Colon (tissue), 2 donors: Measurements from ENCODE around the gene TSSC4.

Source experiments
- FAIRE-seq: peaks from 2 replicates; lab custom pipeline; 2012; peaks lifted over from hg19 to GRCh38; lab: Jason Lieb, UNC
- donor health status: control.
- donor health status: control.

Gene TSSC4

DNA sequence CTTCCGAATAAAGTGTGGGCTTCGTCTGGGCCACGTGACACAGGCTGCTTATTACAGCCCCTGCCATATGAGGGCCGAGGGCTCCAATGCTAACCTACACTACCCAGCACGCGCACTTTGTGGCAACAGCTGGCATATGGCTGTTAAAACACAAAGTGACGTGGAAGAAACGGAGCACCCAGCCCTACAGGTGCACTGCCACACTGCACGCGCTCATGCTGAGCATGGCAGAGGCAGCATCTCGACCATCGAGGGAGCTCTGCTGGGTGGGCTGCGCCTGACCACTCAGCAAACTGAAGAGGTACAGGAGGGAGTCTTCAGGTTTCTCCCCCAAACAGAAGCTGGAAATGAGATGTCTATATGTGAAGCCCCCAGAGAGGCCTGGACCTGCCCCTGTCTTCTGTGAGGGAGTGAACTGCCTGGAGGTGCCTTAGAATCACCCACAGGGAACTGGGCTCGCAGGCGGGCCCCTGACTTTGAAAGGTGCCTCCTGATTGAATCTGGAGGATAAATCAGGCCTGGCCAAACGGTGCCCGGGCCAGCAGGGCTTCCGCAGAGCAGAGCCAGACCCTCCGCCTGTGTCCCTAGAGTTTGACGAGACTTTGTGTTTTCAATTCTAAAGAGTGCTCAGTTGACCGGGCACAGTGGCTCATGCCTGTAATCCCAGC, 18.3 kb downstream of the TSSC4 start:
- no peak for FAIRE-seq

DNA sequence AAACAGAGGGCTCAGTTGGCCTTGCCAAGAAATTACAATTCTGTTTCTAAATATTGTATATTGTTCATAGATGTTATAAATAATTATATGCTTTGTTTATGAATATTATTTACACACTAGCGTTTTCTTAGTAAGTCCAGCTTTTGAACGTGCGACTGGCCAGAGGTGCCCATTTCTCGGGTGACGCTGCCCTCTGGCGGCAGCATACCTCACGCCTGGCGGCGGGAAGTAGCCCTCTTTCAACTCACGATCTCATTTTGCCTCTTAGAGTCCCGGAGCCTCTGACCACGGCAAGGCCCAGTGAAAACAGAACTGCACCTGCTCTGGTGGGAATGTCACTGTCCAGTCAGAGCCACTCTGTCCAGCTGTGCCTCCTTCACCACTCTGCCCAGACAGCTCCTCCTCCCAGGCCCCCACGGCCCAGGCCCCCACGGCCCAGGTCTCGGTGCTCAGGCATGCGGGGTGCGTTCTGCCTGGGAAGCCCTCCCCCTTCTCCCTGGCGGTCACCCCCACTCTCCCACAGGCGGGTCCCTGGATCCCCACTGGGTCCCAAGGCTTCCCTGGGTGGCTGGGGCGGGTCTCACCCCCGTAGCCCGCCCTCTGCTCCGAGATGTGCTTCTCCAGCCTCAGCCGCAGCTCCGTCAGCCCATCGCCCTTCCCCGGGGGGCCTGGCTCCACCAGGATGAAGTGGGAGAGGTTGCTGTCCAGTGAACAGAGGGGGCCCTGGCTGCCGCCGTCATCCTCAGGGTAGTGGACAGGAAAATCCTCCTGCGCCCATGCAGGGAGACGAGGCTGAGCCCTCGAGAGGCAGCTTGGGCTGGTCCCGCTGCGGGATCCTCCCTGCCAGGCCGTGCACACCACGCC, 19.3 kb downstream of the TSSC4 start:
- FAIRE-seq, result no peak

DNA sequence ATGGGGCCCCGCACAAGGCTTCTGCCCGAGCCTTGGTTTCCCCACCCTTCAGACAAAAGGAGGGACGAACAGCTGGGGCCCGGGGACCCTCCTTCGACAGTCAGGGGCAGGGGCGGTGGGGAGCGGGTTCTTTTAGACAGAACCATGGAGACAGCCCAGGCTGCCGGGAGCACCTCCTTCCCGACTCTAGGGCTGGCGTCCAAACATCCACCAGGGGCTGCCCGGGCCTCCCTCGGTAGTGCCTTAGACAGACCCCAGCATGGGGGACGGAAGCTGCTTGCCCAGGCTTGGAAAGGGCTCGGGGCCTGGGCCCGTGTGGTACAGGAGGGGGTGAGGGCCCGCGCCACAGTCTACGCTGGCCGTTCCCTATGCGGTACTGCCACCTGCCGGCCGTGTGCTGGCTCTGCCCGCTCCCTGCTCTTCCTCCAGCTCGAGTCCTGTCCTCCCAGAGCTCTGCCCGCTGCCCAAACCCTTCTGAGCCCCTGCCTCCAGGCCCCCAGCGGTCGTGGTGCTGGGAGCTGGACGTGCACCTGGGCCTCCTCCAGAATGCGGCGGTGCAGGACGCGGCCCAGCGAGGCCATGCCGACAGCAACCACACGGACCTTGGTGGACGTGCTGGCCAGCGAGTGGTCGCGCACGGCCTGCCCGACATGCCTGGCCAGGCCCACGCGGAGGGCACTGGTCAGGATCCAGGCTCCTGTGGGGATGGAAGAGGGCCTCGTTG, 20.1 kb downstream of the TSSC4 start:
- no peak for FAIRE-seq

DNA sequence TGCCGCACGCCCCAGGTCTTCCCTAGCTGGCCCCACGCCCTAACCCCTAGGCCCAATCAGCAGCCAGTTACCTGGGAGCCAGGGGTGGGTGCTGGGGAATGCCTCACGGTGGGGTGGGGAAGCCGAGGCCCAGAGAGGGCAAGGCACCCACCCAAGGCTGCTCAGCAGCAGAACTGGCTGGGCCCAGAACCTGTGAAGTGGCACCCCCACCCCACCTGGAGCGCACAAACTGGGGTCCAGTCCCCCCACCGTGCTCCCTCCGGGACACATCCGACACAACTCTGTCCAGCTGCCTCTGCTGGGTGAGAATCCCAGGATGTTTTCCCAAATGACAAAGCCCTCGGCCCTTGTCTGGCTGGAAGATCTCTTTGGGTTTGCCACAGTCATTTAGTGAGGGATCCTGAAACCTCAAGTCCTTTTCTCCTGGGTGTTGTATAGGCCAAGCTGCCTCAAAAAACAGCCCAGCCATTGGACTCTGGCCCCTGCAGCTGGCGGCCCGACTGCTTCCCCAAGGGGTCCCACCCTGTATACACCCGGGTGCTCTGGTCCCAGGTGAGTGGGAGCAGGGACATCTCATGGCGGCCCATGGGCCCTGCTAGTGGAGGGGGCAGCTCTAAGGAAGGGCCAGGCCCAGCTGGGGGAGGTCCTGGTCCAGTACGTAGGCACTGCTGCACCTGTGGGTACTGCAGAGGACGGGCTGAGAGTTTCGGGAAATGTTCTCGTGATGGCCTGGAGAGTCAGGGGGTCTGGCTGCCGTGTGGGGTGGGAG, 20.9 kb downstream of the TSSC4 start:
- FAIRE-seq, result no peak

DNA sequence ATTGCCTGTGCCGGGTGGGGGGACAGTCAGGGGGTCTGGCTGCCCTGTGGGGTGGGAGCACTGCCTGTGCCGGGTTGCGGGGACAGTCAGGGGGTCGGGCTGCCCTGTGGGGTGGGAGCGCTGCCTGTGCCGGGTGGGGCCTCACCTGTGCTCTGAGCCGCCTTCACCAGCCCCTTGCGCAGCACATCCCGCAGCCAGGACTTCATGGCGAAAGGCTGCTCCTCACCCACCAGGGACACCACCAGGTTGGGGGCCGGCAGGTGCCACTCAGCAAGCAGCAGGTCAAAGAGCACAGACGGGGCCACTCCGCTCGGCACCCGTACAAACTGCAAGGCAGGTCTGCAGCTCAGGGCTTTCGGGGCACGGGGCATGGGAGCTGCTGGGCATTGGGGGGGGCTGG, 21.4 kb downstream of the TSSC4 start:
- no peak for FAIRE-seq

DNA sequence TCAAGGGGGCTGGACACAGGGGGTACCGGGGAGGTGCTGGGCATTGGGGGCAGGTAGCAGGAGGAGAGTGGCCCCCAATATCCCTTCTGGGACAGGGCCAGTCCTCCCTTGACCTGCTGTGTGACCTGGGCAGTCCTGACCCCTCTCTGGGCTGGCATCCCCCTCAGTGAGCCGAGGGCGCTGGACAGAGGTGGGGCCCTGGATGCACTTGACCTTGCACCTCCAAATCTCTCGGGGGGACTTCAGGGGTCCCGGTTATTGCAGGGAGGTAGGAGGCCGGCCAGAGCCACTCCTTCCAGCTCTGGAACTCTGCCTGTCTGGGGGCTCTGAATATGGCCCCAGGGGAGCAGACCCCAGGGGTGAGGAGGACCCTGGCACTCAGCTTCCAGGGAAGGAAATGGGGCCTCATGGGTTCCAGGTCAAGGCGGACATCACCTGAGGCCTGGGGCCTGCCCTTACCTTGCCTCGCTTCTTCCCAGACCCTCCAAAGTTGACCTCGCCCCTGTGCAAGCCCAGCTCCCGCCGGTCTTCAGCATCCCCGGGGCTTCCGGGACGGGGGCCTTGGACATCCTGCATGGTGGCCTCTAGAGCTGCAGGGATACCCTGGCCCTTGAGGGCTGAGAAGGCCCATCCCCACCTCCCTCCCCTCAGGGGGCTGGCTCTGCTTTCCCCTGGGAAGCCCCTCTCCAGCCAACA, 22.1 kb downstream of the TSSC4 start:
- FAIRE-seq, result no peak

DNA sequence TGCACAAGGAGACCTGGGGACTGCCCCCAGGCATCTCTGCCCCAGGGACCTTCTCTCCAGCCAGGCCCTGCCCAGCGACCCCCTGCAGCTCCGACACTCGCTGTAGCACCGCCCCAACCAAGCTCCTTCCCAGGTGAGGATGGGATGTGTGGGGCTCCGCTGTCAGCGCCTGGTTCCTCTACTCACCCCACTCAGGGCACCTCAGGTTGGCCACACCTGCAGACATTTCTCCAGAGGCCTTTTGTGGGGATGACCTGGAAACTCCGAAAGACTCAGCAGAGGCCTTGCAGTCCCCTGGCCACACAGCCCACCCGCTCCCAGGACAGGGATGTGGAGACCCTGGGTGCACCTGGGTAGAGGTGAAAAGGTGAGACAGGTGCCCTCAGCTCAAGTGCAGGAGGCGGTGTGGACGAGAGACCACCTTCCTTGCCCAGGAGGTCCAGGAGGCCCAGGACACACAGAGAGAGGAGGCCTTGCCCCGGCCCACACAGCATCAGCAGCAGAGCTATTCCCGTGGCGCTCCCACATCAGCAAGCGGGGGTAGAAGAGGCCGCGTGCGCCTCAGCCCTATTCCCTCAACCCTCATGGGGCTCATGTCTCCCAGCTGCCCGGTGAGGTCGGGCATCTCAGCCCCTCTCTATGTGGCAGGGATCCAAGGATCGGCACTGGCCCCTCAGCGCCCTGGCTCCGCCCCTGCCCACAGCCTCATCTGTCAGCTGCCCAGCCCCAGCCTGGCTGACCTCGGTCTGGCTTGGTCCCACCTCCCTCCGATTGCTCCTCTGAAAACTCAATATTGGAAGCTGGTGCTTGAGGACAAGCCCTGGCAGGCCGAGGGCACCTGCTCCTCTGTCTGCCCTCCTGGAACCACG, 22.8 kb downstream of the TSSC4 start:
- FAIRE-seq, result no peak

DNA sequence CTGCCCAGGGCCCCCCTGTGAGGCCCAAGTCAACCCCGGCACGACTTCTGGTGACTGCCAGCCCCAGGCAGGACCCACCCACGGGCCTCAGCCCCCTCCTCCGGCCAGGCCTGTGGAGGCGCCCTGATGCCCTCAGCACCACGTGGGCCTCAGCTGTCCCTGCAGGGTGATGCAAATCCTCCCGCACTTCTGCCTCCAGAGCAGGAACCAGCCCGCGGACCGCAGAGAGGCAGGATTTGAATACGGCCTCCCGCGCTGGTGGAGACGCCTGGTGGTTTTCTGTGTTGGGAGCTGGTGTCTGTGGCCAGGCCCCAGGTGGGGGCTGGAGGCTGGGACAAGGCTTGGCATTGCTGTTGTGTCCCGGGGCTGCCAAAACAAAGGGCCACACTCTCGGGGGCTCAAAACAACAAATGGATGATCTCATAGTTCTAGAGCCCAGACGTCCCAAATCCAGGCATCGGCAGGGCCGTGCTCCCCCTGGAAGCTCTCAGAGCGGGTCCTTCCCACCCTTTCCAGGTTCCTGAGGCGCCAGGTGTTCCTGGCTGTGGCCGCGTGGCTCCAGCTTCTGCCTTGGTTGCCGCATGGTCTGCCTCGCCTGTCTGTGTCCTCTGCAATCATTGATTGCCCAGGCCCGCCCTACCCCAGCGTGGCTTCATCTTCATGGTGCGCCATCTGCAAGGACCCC, 24.4 kb downstream of the TSSC4 start:
- no peak for FAIRE-seq

DNA sequence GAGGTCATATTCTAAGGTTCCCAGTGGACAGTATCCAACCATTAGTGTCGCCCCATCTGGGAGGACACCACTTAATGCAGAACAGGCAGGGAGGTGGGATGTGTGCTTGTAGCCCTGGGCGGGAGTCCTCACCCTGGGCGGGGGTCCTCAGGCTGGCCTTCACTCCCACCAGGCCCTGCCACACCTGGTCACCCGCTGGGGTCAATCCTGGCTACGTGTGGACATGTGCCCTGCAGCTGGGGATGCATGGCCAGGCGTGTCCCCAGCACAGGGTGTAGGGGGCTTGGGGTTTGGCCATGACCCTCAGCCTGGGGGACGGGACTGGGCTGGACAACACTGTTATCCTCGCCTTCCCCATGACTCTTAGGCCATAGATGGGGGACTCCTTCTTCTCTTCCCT, 25.0 kb downstream of the TSSC4 start:
- FAIRE-seq, result no peak

DNA sequence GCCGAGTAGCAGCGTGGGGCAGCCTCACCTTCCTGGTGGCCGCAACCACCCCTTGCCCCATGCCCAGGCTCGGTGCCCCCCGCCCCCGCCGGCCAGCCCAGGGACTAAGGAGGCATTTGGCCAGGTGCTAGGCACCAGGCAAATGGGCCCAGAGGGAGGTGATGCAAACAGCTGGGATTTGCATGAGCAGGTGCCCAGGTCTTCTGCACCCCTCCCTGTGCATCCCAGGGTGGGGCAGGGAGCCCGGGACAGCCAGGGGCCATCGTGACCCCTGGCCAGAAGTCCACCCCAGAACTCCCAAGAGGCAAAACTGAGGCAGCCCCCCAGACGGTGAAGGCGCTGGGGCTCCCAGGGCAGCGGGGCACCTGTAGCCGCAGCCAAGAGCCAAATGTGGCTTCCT, 25.7 kb downstream of the TSSC4 start:
- FAIRE-seq, result no peak

DNA sequence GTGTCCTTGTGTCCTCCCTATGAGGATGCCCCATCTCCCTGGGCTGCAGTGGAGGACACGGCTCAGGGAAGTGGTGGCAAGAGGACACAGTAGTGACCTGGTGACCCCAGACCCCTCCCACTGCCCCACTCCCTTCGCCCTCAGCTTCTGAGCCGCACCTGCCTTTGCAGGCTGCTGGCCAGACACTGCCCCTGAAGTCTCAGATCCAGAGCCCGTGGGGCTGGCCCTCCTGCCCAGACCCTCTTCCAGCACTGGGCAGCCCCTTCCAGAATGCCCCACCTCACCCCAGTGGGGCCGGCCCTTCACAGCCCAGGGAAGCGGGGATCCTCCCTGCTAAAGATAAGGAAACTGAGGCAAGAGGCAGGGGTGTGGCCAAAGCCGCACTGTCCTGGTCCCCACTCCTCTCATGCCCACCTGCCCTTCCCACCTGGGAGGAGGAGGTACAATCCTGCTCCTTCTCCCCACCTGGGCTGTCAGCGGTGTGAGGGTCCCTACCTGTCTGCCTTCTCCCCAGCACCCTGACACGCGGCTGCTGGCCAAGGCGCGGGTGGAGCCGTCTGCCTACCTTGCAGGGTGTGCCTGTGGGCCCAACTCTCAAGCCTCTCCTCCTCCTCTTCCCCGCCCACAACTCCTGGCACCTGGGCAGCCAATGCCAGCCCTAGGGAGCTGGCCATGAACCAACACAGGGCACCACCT, 26.4 kb downstream of the TSSC4 start:
- FAIRE-seq, result no peak

DNA sequence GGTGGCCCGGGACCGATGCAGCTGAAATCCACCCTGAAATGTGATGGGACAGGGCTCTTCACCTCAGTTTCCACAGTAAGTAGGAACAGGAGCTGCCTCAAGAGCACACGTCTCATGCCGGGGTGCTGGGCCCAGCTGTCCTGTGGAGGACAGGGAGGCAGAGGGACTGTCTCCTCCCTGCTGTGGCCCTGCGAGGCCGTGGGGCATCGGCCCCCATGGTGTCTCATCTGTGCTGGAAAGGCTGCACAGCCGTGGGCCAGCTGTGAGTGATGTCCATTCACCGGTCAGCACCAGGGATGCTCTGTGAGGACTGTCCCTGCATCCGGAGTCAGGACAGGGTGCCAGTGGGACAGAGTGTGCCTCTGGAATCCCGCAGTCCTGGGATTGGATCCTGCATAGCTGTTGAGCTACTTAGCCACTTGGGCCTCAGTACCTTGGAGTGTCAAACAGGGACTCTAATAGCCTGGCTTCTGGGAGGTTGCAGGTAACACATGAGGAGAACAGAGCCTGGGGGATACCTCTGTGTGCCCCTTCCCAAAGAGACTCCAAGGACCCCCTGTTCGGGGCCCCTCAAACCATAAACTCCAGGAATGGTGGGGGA, 27.3 kb downstream of the TSSC4 start:
- FAIRE-seq, result no peak

DNA sequence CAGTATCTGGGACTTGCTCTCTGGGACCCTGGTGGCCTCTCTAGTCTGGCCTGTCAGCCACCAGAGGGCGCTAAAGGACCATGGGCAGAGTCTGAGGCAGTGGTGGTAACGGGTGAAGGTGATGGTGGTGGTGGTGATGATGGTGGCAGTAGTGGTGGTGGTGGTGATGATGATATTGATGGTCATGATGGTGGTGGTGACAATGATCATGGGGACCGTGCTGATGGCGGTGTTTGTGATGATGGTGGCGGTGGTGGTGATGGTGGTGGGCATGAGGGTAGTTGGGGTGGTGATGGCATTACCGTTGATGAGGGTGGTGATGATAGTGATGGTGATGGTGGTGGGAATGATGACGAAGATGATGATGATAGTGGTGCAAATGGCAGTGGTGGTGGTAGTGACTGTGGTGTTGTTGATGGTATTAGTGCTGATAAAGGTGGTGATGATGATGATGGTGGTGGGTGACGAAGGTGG, 27.8 kb downstream of the TSSC4 start:
- FAIRE-seq, result no peak

DNA sequence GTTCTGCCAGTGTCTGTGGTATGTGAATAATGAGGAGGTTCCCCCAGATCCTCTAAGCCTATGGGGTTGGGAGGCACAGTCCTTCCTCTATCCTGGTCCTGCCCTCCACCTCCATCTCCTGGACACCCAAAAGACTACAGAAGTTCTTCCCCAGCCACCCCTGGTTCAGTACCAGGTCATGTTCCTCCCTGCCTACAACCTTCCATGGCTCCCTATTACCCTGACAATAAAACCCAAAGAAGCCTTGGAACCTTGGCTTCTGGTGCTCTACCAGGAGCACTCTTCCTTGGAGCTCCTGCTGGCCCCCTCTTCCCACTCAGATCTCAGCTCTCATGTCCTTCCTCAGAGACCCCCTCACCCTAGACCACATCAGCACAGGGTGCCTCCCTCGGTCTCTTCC, 30.8 kb downstream of the TSSC4 start:
- no peak for FAIRE-seq

DNA sequence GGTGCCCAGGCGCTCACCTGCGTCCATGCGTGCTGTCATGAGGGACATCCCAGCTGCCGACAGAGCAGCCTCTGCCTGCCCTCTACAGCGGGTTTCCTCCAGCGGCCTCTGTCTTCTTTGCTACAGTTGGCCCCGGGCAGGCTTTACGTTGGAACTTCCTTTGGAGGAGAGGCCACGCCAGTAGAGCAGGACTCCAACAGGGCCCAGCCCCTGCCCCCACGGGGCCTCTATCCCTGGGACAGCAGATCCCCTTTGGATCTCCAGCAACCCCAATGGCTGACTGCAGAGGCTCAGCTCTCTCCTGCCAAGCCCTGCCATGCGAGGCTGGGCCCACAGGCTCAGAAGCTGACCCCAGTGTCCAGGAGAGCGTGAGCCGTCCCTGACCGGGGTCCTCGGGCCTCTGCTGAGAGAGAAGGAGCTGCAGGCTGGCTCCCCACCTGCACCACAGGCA, 31.6 kb downstream of the TSSC4 start:
- no peak for FAIRE-seq

DNA sequence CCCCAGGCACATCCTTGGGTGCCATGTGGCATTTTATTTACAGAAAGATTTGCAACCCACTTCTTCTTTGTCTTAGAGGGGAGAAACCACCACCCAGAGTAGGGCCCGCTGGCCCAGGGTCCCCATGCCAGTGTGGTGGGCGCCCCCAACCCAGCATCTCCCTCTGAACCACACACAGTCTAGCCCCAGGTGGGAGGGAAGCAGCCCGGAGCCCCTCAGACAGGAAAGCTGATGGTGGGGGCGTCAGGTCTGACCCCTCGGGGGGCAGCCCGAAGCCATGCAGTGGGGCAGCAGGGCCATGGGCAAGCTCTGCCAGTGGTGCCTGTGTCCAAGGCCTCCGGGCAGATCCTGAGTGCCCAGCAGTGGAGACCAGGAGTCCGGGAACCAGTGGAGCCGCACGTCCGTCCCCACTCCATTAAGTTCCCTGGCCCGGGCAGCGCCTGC, 32.1 kb downstream of the TSSC4 start:
- FAIRE-seq, result no peak

DNA sequence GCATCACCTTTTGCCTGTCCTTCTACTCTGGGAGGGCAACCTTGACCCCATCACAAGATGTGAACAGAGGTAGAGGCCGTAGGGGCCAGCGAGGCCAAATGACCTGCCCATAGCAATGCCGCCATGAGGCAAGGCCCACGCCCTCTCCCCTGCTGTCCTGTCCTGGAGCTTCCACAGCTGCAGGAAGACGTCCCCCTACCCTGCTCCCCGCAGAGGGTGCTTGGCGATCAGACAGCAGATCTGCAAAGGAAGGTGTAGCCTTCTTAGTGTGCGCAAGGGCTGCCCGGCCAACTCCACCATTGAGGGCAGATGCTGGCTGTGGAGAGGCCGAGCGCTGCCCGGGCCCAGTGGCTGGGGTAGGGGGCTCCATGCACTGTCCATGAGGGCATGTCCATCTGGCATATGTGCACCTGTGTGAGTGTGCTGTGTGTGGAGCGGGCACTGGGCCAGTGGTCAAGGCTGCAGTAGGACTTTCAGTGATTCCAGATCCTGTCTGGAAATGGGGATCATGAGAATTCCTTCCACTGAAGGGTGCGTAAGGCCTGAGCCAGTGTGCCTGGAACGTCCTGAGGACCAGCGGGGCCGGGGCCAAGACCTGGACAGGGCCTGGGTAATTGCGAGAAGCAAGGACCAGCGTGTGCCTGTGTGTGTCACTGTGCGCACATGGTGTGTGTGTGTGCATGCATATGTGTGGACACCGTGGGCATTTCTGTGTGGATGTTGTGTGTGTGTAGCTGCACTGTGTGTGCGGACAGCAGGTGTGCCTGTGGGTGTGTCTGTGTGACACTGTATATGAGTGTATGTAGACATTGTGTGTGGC, 32.8 kb downstream of the TSSC4 start:
- no peak for FAIRE-seq

DNA sequence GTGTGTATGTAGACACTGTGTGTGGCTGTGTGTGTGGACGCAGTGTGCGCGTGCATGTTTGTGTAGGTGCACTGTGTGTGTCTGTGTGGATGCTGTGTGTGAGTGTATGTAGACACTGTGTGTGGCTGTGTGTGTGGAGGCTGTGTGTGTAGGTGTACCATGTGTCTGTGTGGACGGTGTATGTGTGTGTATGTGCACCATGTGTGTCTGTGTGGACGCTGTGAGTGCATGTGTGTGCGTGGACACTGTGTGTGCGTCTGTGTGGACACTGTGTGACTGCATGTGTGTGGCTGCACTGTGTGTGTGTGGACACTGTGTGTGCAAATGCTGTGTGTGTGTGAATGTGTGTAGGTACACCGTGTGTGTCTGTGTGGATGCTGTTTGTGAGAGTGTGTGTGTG, 33.5 kb downstream of the TSSC4 start:
- no peak for FAIRE-seq
